GM18868 (cell line): Measurements from ENCODE around the gene LRCH1.
"Not testable (repeated sequence)": the region's sequence is repeated elsewhere in the genome, so short reads cannot be mapped to it uniquely, and the experiment has no call there.

ENCODE experiments used
- ATAC-seq: cut with Tn5 transposase; IDR thresholded peaks from one replicate; pipeline ENCODE4 v1.9.1; 2021; ENCODE audit warnings: mild to moderate bottlenecking, moderate library complexity; ENCODE audit not compliant: unreplicated experiment

Gene LRCH1, protein sequence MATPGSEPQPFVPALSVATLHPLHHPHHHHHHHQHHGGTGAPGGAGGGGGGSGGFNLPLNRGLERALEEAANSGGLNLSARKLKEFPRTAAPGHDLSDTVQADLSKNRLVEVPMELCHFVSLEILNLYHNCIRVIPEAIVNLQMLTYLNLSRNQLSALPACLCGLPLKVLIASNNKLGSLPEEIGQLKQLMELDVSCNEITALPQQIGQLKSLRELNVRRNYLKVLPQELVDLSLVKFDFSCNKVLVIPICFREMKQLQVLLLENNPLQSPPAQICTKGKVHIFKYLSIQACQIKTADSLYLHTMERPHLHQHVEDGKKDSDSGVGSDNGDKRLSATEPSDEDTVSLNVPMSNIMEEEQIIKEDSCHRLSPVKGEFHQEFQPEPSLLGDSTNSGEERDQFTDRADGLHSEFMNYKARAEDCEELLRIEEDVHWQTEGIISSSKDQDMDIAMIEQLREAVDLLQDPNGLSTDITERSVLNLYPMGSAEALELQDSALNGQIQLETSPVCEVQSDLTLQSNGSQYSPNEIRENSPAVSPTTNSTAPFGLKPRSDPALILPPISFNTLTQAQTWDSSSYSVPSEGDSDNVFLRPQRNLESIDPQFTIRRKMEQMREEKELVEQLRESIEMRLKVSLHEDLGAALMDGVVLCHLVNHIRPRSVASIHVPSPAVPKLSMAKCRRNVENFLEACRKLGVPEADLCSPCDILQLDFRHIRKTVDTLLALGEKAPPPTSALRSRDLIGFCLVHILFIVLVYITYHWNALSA

GRCh38 chr13:46552889-46553520 lies at the start of gene LRCH1:
Gene LRCH1, plus strand, starts transcription at chr13:46553170. Its CDS starts 227 bp downstream, at chr13:46553397.
- ATAC-seq, result peak; percentile 72

- no peak for ATAC-seq
These were observed 48.9 kb upstream of the LRCH1 start for GRCh38 chr13:46504036-46504435.

- no peak for ATAC-seq
These were observed 45.0 kb upstream of the LRCH1 start for GRCh38 chr13:46507981-46508380.

- no peak for ATAC-seq
These were observed 43.0 kb upstream of the LRCH1 start for GRCh38 chr13:46509981-46510380.

DNA sequence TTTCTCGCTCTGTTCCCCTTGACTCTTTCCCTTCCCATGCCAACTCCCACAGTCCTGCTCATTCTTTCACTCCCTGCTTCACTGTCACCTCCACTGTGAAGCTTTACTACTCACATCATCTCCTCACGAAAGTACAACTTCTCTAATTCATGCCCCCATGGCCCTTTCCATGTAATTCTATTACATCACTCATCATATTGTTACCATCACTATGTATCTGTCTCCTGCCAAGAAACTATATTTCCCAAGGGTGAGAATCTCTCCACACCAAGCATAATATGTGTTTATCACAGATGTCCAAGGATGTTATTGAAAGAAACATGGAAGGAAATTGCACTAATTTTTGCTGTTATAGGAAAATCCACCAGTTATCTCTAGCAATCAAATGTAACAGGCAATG lies 37.2 kb upstream of the LRCH1 start:
- no peak for ATAC-seq

DNA sequence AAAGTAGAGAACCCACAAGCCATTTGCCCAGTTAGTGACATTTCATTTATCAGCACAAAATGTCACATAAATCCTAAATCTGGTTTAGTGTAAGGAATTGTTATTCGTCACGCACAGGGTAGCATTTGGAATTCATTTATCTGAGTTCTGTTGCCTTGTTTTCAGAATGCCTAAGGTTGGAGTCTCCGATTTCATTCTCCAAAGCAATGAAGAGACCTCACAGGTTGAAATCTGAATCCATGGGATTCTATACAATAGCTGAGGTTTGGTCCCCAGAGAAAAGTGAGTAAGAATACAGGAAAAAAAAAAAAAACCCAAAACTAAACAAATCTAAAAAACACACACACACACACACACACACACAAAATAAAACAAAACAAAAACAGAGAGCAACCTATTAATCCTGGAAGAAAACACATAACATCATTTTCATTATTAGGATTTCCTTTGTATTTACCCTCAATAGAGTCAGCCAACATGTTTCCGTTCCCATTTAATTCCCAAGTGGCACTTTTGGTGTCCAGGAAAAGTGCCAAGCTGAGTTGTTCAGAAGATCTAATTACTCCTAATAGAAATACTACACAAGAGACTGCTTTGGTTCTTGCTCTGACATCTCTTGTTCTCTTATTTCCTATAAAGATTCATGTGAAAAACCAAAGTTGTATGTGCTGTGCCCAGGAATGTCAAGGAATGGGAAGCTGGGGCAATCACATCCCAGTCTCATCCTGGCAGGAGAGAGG lies 36.2 kb upstream of the LRCH1 start:
- no peak for ATAC-seq

GRCh38 chr13:46517748-46518147 lies 35.2 kb upstream of the LRCH1 start:
- ATAC-seq, result not testable (repeated sequence)

- ATAC-seq, result no peak
These were observed 33.8 kb upstream of the LRCH1 start for GRCh38 chr13:46519182-46519581.

GRCh38 chr13:46520166-46520565 lies 32.8 kb upstream of the LRCH1 start:
- ATAC-seq, result no peak

DNA sequence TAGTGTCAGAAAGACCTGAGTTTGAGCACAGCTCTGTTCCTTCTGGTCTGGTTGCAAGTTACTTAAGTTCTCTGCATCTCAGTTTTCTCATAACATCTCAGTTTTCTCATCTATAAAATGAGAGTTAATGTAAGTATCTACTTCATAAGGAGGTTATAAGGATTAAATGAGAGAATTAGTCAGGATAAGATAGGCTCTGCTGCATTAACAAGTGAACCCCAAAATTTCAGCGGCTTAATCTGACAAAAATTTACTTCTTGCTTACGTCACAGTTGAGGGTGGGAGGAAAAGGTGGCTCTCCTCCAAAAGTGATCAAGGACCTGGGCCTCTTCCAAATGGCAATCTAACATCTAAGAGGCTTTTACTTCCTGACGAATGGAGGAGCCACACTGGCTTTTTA lies 31.5 kb upstream of the LRCH1 start:
- no peak for ATAC-seq

DNA sequence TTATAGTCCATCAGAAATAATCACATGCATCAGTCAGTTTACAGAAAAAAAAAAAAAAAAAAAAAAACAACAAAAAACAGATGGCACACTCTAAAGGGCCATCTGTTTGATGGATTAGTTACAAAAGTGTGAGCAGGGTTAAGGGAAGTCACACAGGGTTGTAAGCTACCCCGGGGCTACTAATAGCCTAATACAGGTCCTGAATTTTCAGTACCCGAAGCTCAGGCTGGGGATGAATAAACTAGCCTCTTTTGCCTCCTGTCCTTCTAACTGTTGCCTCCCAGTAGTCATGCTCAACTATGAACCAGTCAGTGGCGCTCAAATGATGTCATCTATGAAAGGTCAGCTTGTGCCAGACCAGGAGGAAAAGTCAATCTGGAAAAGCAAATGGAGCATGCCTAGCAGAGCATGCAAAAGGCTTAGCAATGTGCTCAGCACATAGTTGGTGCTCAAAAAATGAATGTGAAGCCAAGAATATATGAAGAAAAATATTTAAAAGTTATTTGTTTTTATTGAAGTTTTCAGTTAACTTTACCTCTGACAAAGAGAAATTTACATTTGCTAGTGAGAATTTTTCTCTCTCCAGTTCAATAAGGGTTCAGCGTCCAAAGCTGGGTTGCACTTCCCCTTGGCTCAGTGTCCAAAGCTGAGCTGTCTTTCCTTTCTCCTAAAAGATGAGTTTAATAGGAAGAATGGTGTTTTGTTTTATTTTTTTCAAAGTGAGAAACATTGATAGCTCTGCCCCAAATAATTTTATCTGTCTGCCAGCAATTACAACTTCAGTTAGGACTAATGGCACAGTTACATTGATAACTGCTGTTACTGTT lies 30.8 kb upstream of the LRCH1 start:
- no peak for ATAC-seq

DNA sequence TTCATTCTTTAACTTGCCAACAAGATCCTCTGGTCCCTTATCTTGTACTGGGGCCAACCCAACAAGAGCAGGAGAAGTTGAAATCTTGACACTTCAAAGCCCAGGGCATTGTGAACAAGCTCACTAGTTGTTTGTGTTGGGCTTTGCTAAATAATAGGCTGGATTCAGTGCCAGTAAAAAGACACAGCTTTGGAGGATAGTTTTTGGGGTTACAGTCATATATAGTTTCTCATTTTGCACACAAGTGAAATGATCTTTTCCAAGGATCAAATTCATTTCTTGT lies 30.3 kb upstream of the LRCH1 start:
- ATAC-seq, result no peak

GRCh38 chr13:46523972-46524752 lies 28.8 kb upstream of the LRCH1 start:
- ATAC-seq, result no peak

GRCh38 chr13:46526100-46526735 lies 26.8 kb upstream of the LRCH1 start:
- ATAC-seq, result no peak

- peak; percentile 49 for ATAC-seq
These were observed 26.2 kb upstream of the LRCH1 start for GRCh38 chr13:46526740-46527139.

DNA sequence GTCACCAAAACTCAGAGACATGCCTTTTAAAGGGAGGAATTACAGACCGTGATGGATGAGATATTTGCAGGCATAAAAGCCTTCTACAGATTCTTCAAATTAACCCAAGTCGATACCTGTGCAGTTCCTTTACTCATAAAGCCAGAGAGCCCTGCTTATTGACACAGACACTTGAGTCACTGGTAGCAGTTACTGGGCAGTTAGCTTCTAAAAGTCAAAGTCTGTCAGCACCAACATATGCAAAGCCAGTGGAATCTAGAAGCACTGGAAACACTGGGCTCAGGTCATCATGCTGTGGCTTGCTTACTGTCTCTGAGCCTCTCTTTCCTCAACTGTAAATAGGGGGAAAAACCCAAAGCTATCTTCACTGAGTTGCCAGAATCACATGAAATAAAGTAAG lies 25.7 kb upstream of the LRCH1 start:
- ATAC-seq, result no peak

GRCh38 chr13:46529216-46529919 lies 23.6 kb upstream of the LRCH1 start:
- ATAC-seq, result peak; percentile 56

- no peak for ATAC-seq
These were observed 22.7 kb upstream of the LRCH1 start for GRCh38 chr13:46530084-46530935.
